Fibroblast of lung (primary cell): ENCODE measurements around the gene SERPINB7.

ENCODE experiments used
- EZH2 ChIP-seq: IDR thresholded peaks from 2 replicates; pipeline ENCODE4 v1.5.1; 2012; ENCODE audit warnings: low read length, control low read depth, mild to moderate bottlenecking; ENCODE audit errors: missing control alignments
- TF ChIP-seq, protein P1 (sequence below), 2 donors: IDR thresholded peaks in 1 of 2; conservative IDR thresholded peaks in 1 of 2; 1 replicate in 1 of 2; 2 replicates in 1 of 2; pipeline ENCODE4 v1.5.1; 2011 to 2012; ENCODE audit warnings: low read length in 2 of 2, control low read depth in 1 of 2, inconsistent platforms in 1 of 2, low read depth in 1 of 2, mild to moderate bottlenecking in 1 of 2

DNA sequence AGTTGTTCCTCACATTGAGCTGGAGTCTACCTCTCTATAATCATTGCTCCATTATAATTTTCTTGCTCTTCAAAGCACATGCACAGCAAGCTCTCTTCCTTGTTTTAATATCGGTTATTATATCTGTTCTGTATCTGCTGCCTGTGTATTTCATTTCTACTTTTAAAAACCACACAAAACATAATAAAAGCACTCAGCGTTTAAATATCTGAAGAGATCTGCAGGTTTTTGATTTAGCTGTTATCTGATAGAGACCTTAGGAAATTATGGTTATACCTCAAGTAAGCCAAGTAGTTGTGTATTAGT lies 49.0 kb downstream of the SERPINB7 start:
- TF ChIP-seq, protein P1, sequence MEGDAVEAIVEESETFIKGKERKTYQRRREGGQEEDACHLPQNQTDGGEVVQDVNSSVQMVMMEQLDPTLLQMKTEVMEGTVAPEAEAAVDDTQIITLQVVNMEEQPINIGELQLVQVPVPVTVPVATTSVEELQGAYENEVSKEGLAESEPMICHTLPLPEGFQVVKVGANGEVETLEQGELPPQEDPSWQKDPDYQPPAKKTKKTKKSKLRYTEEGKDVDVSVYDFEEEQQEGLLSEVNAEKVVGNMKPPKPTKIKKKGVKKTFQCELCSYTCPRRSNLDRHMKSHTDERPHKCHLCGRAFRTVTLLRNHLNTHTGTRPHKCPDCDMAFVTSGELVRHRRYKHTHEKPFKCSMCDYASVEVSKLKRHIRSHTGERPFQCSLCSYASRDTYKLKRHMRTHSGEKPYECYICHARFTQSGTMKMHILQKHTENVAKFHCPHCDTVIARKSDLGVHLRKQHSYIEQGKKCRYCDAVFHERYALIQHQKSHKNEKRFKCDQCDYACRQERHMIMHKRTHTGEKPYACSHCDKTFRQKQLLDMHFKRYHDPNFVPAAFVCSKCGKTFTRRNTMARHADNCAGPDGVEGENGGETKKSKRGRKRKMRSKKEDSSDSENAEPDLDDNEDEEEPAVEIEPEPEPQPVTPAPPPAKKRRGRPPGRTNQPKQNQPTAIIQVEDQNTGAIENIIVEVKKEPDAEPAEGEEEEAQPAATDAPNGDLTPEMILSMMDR (conservative IDR thresholded peaks at IDR 0.05 in 1 of 2, IDR thresholded peaks at IDR 0.05 in 1 of 2; ENCODE audit: low read depth in 1 of 2, low read length in 2 of 2), result no peak
- TF ChIP-seq EZH2, result no peak
